ENCODE results near the gene MRAP.

MRAP gene

GRCh38 chr21:32279377-32279680 lies 19.3 kb upstream of the MRAP start:
- H3K4me1 Mint-ChIP-seq = peaks cover 32% of the 10 kb centered on the region
- H3K36me3 Mint-ChIP-seq = peaks cover 9% of the 10 kb centered on the region
- H3K27ac Mint-ChIP-seq = peak overlapping the region; percentile 94
- no peaks in the 10 kb centered on the region for H3K9me3 Mint-ChIP-seq
- peak overlapping the region; percentile 99 for H3K4me3 Mint-ChIP-seq
- H3K27me3 Mint-ChIP-seq = no peaks in the 10 kb centered on the region

GRCh38 chr21:32281531-32281930 lies 17.1 kb upstream of the MRAP start:
- Mint-ChIP-seq H3K36me3 (peaks cover 6% of the 10 kb centered on the region), H3K9me3 (no peaks in the 10 kb centered on the region), H3K4me1 (peaks cover 26% of the 10 kb centered on the region), H3K4me3 (no peak overlapping the region), H3K27me3 (no peaks in the 10 kb centered on the region), H3K27ac (no peak overlapping the region)

GRCh38 chr21:32282992-32283391 lies 15.7 kb upstream of the MRAP start:
- H3K4me3 Mint-ChIP-seq = no peak overlapping the region
- H3K4me1 Mint-ChIP-seq = peaks cover 22% of the 10 kb centered on the region
- no peaks in the 10 kb centered on the region for H3K9me3 Mint-ChIP-seq
- no peaks in the 10 kb centered on the region for H3K27me3 Mint-ChIP-seq
- peaks cover 6% of the 10 kb centered on the region for H3K36me3 Mint-ChIP-seq
- no peak overlapping the region for H3K27ac Mint-ChIP-seq

- no peak overlapping the region for H3K4me3 Mint-ChIP-seq
- H3K27me3 Mint-ChIP-seq = no peaks in the 10 kb centered on the region
- peaks cover 5% of the 10 kb centered on the region for H3K36me3 Mint-ChIP-seq
- no peak overlapping the region for H3K27ac Mint-ChIP-seq
- peaks cover 2% of the 10 kb centered on the region for H3K4me1 Mint-ChIP-seq
- no peaks in the 10 kb centered on the region for H3K9me3 Mint-ChIP-seq
These were observed 13.2 kb upstream of the MRAP start for GRCh38 chr21:32285476-32285875.

GRCh38 chr21:32297449-32297848 lies 1.2 kb upstream of the MRAP start:
- H3K27ac Mint-ChIP-seq = no peak overlapping the region
- H3K36me3 Mint-ChIP-seq = peaks cover 2% of the 10 kb centered on the region
- H3K4me3 Mint-ChIP-seq = no peak overlapping the region
- H3K4me1 Mint-ChIP-seq = no peaks in the 10 kb centered on the region
- H3K27me3 Mint-ChIP-seq = no peaks in the 10 kb centered on the region
- no peaks in the 10 kb centered on the region for H3K9me3 Mint-ChIP-seq

GRCh38 chr21:32298148-32298559 lies 501 bp upstream of the MRAP start:
- H3K9me3 Mint-ChIP-seq = no peaks in the 10 kb centered on the region
- H3K27me3 Mint-ChIP-seq = no peaks in the 10 kb centered on the region
- H3K36me3 Mint-ChIP-seq = peaks cover 3% of the 10 kb centered on the region
- H3K27ac Mint-ChIP-seq = no peak overlapping the region
- no peak overlapping the region for H3K4me3 Mint-ChIP-seq
- no peaks in the 10 kb centered on the region for H3K4me1 Mint-ChIP-seq

- Mint-ChIP-seq H3K27ac (no peak overlapping the region), H3K36me3 (peaks cover 6% of the 10 kb centered on the region), H3K4me3 (no peak overlapping the region), H3K4me1 (no peaks in the 10 kb centered on the region), H3K27me3 (no peaks in the 10 kb centered on the region), H3K9me3 (no peaks in the 10 kb centered on the region)
These were observed 1.0 kb downstream of the MRAP start for GRCh38 chr21:32299695-32300094.

- Mint-ChIP-seq H3K4me3 (no peak overlapping the region), H3K36me3 (peaks cover 6% of the 10 kb centered on the region), H3K9me3 (no peaks in the 10 kb centered on the region), H3K4me1 (no peaks in the 10 kb centered on the region), H3K27ac (no peak overlapping the region), H3K27me3 (no peaks in the 10 kb centered on the region)
These were observed 1.5 kb downstream of the MRAP start for GRCh38 chr21:32300117-32300681.

- no peaks in the 10 kb centered on the region for H3K4me1 Mint-ChIP-seq
- no peak overlapping the region for H3K27ac Mint-ChIP-seq
- peaks cover 6% of the 10 kb centered on the region for H3K36me3 Mint-ChIP-seq
- no peaks in the 10 kb centered on the region for H3K9me3 Mint-ChIP-seq
- H3K27me3 Mint-ChIP-seq = no peaks in the 10 kb centered on the region
- H3K4me3 Mint-ChIP-seq = no peak overlapping the region
These were observed 2.9 kb downstream of the MRAP start for GRCh38 chr21:32301596-32301995.

GRCh38 chr21:32302560-32302959 lies 3.9 kb downstream of the MRAP start:
- Mint-ChIP-seq H3K36me3 (peaks cover 8% of the 10 kb centered on the region), H3K4me3 (no peak overlapping the region), H3K9me3 (no peaks in the 10 kb centered on the region), H3K27me3 (no peaks in the 10 kb centered on the region), H3K27ac (no peak overlapping the region), H3K4me1 (no peaks in the 10 kb centered on the region)

- H3K27me3 Mint-ChIP-seq = no peaks in the 10 kb centered on the region
- peaks cover 8% of the 10 kb centered on the region for H3K36me3 Mint-ChIP-seq
- no peaks in the 10 kb centered on the region for H3K4me1 Mint-ChIP-seq
- no peak overlapping the region for H3K4me3 Mint-ChIP-seq
- H3K27ac Mint-ChIP-seq = no peak overlapping the region
- H3K9me3 Mint-ChIP-seq = no peaks in the 10 kb centered on the region
These were observed 4.7 kb downstream of the MRAP start for GRCh38 chr21:32303385-32303784.

- Mint-ChIP-seq H3K27me3 (no peaks in the 10 kb centered on the region), H3K4me3 (no peak overlapping the region), H3K36me3 (peaks cover 8% of the 10 kb centered on the region), H3K4me1 (no peaks in the 10 kb centered on the region), H3K27ac (no peak overlapping the region), H3K9me3 (no peaks in the 10 kb centered on the region)
These were observed 6.3 kb downstream of the MRAP start for GRCh38 chr21:32304998-32305397.

GRCh38 chr21:32306021-32306780 lies 7.5 kb downstream of the MRAP start:
- Mint-ChIP-seq H3K27me3 (no peaks in the 10 kb centered on the region), H3K27ac (no peak overlapping the region), H3K4me1 (peaks cover 6% of the 10 kb centered on the region), H3K9me3 (no peaks in the 10 kb centered on the region), H3K36me3 (peaks cover 11% of the 10 kb centered on the region), H3K4me3 (no peak overlapping the region)

GRCh38 chr21:32307706-32308105 lies 9.1 kb downstream of the MRAP start:
- no peaks in the 10 kb centered on the region for H3K27me3 Mint-ChIP-seq
- no peak overlapping the region for H3K27ac Mint-ChIP-seq
- H3K36me3 Mint-ChIP-seq = peaks cover 11% of the 10 kb centered on the region
- H3K4me3 Mint-ChIP-seq = no peak overlapping the region
- peaks cover 10% of the 10 kb centered on the region for H3K4me1 Mint-ChIP-seq
- no peaks in the 10 kb centered on the region for H3K9me3 Mint-ChIP-seq

- H3K27ac Mint-ChIP-seq = no peak overlapping the region
- peaks cover 8% of the 10 kb centered on the region for H3K36me3 Mint-ChIP-seq
- peaks cover 10% of the 10 kb centered on the region for H3K4me1 Mint-ChIP-seq
- no peaks in the 10 kb centered on the region for H3K9me3 Mint-ChIP-seq
- no peak overlapping the region for H3K4me3 Mint-ChIP-seq
- no peaks in the 10 kb centered on the region for H3K27me3 Mint-ChIP-seq
These were observed 10.0 kb downstream of the MRAP start for GRCh38 chr21:32308696-32309095.

- H3K4me3 Mint-ChIP-seq = no peak overlapping the region
- H3K27ac Mint-ChIP-seq = no peak overlapping the region
- H3K36me3 Mint-ChIP-seq = peaks cover 8% of the 10 kb centered on the region
These were observed 11.3 kb downstream of the MRAP start for GRCh38 chr21:32309906-32310460.

More at GRCh38 chr21:32309906-32310460, 11.3 kb downstream of the MRAP start:
- H3K4me1 Mint-ChIP-seq = peaks cover 10% of the 10 kb centered on the region
- no peaks in the 10 kb centered on the region for H3K27me3 Mint-ChIP-seq
- H3K9me3 Mint-ChIP-seq = no peaks in the 10 kb centered on the region
